GM12878 (cell line): ENCODE results near the gene ZFPM1. TPM values are rescaled to one million over a fixed set of nuclear protein-coding genes. Genes with fewer than 3 reads are reported as not detected.

Source experiments
- ATAC-seq: fragments of 200-7000 bp; cut with Tn5 transposase; 3 replicates; pipeline ENCODE4 v1.9.1; 2020; ENCODE audit warnings: mild to moderate bottlenecking, moderate library complexity
- BruUV-seq: library from RNA; stranded (reverse); fragments of 400-500 nt; replicated peaks from 2 replicates; lab custom pipeline; 2021; lab: Mats Ljungman, UMichigan
- CTCF ChIA-PET: fragments of 300-600 bp; sonication (Branson Sonifier 250); formaldehyde crosslinking; extraction: SDS; loops from one replicate; lab custom pipeline; 2021; ENCODE audit warnings: inconsistent platforms; lab: Yijun Ruan, JAX
- POLR2A ChIA-PET: fragments of 350-600 bp; formaldehyde crosslinking; extraction: SDS; loops from one replicate; lab custom pipeline; 2021; ENCODE audit warnings: inconsistent platforms; lab: Charles Lee
- RAD21 ChIA-PET: fragments of 300-600 bp; sonication (Branson Sonifier 250); formaldehyde crosslinking; loops from one replicate; lab custom pipeline; 2023; ENCODE audit warnings: antibody characterized with exemption; ENCODE audit not compliant: unreplicated experiment; lab: Charles Lee
- SMC1A ChIA-PET: fragments of 300-600 bp; sonication (Branson Sonifier 250); formaldehyde crosslinking; loops from one replicate; lab custom pipeline; 2023; ENCODE audit not compliant: unreplicated experiment, uncharacterized antibody; lab: Charles Lee
- DNase-seq: peaks from one replicate; pipeline ENCODE4 v3.0.0-alpha.2; 2011; ENCODE audit warnings: low read depth, low spot score
- FAIRE-seq: peaks from 3 replicates; lab custom pipeline; 2011; peaks lifted over from hg19 to GRCh38; lab: Jason Lieb, UNC
- H2AFZ ChIP-seq: 2 replicates; pipeline ENCODE4 v1.6.0; 2011; ENCODE audit warnings: low read depth, low read length, control low read depth; ENCODE audit not compliant: control insufficient read depth
- H3K27ac ChIP-seq: 2 replicates; pipeline ENCODE4 v1.5.1; 2011; ENCODE audit warnings: control low read depth; ENCODE audit not compliant: control insufficient read depth, insufficient read depth
- H3K27me3 ChIP-seq, 2 experiments: replicated peaks in 1 of 2; 2 replicates each; pipeline versions ENCODE4 v1.6.0 to v1.6.1; 2011; ENCODE audit warnings: low read length in 1 of 2; ENCODE audit not compliant: control insufficient read depth in 2 of 2, insufficient read depth in 2 of 2
- H3K36me3 ChIP-seq, 2 experiments: 2 replicates each; pipeline ENCODE4 v1.5.1; 2011; ENCODE audit warnings: low read length in 1 of 2; ENCODE audit not compliant: control insufficient read depth in 2 of 2, insufficient read depth in 2 of 2
- H3K4me1 ChIP-seq: 2 replicates; pipeline ENCODE4 v1.6.1; 2011; ENCODE audit warnings: mild to moderate bottlenecking, low read length, moderate library complexity, mixed read lengths; ENCODE audit not compliant: control insufficient read depth, insufficient read depth
- H3K4me2 ChIP-seq: 2 replicates; pipeline ENCODE4 v1.6.0; 2011; ENCODE audit warnings: control low read depth; ENCODE audit not compliant: control insufficient read depth, insufficient read depth
- H3K4me3 ChIP-seq: fragments of 200-600 bp; sonication (generic); 2 replicates; pipeline ENCODE4 v1.5.1; 2016
- H3K79me2 ChIP-seq: 2 replicates; pipeline ENCODE4 v1.6.0; 2011; ENCODE audit warnings: low read length; ENCODE audit not compliant: control insufficient read depth, insufficient read depth
- H3K9ac ChIP-seq: 2 replicates; pipeline ENCODE4 v1.8.0; 2011; ENCODE audit warnings: low read length, control low read depth, mixed read lengths; ENCODE audit not compliant: control insufficient read depth, insufficient read depth
- H3K9me3 ChIP-seq: replicated peaks from 3 replicates; pipeline ENCODE4 v1.5.1; 2011; ENCODE audit warnings: mild to moderate bottlenecking, low read length; ENCODE audit not compliant: control insufficient read depth, insufficient read depth
- H4K20me1 ChIP-seq: 2 replicates; pipeline ENCODE4 v1.6.0; 2011; ENCODE audit not compliant: control insufficient read depth, insufficient read depth
- BACH1 ChIP-seq: fragments of 450-650 bp; IDR thresholded peaks from 2 replicates; pipeline ENCODE4 v1.6.1; 2017; ENCODE audit warnings: mild to moderate bottlenecking, borderline replicate concordance
- BCLAF1 ChIP-seq: fragments of 450-650 bp; IDR thresholded peaks from 2 replicates; pipeline ENCODE4 v1.6.1; 2017; ENCODE audit warnings: antibody characterized with exemption, mild to moderate bottlenecking, moderate library complexity
- CTCF ChIP-seq, 3 experiments: IDR thresholded peaks in 2 of 3; conservative IDR thresholded peaks in 1 of 3; 2 replicates each; pipeline ENCODE4 v1.5.1; 2011; ENCODE audit warnings: low read depth in 3 of 3, low read length in 3 of 3, mild to moderate bottlenecking in 3 of 3, control low read depth in 2 of 3, moderate library complexity in 2 of 3, inconsistent platforms in 1 of 3, mixed read lengths in 1 of 3; ENCODE audit not compliant: control insufficient read depth in 2 of 3, insufficient read depth in 1 of 3; ENCODE audit errors: extremely low read depth in 1 of 3
- MAX ChIP-seq: IDR thresholded peaks from 2 replicates; pipeline ENCODE4 v1.6.1; 2012; ENCODE audit warnings: low read depth, low read length, improper control_type of control experiment
- PML ChIP-seq: IDR thresholded peaks from 2 replicates; pipeline ENCODE4 v1.6.1; 2012; ENCODE audit warnings: low read length, inconsistent platforms
- TCF7 ChIP-seq: IDR thresholded peaks from 2 replicates; pipeline ENCODE4 v1.6.1; 2014; ENCODE audit warnings: antibody characterized with exemption, borderline replicate concordance
- ZBTB4 ChIP-seq: fragments of 450-650 bp; formaldehyde crosslinking; IDR thresholded peaks from 2 replicates; pipeline ENCODE4 v1.4.0; 2022; ENCODE audit warnings: mild to moderate bottlenecking, moderate library complexity
- WGBS: methylation state at CpG from one replicate; pipeline ENCODE4 v1.1.6; 2016; ENCODE audit warnings: low lambda C conversion rate; ENCODE audit not compliant: insufficient replicate concordance, insufficient coverage; ENCODE audit errors: missing lambda C conversion rate; 5-methylcytosine and 5-hydroxymethylcytosine counted together
- in situ Hi-C: fragments of 300-500 bp; cut with MboI; formaldehyde crosslinking; loops from 9 replicates; pipeline ENCODE4 v1.14.3; 2018; ENCODE audit warnings: mixed read lengths
- intact Hi-C: fragments of 100-400 bp; cut with micrococcal nuclease; formaldehyde crosslinking; loops from one replicate; pipeline ENCODE4 v1.14.2; 2022; ENCODE audit not compliant: unreplicated experiment
- polyA plus RNA-seq, 11 experiments: library from polyadenylated mRNA; depleted of rRNA in 4 of 11; unstranded in 6 of 11; stranded (reverse) in 5 of 11; fragments of >200 nt; fragmentation: Nextera tagmentation in 4 of 11; fragmentation: Illumina TruSeq in 1 of 11; extraction: Ambion mirVana in 4 of 11; extraction: Trizol in 1 of 11; gene quantifications; 1 replicate in 1 of 11; 2 replicates in 10 of 11; pipeline versions ENCODE4 v1.2.1 to v1.2.3, GENCODE V29; 2011 to 2016; ENCODE audit warnings: inconsistent platforms in 2 of 11, missing spikeins in 2 of 11, low read depth in 1 of 11
- total RNA-seq, 4 experiments: library from RNA; depleted of rRNA in 3 of 4; stranded (reverse); fragments of >200 nt in 3 of 4; fragmentation: Illumina TruSeq in 1 of 4; extraction: Trizol in 1 of 4; gene quantifications; 2 replicates each; pipeline versions ENCODE4 v1.2.1 to v1.2.3, GENCODE V29; 2013 to 2021

ZFPM1 gene
- total and polyA plus RNA-seq, 10 of the 15 experiments (the other 5 are each of a cell fraction or from before 2014, with no cell fraction given) = 0.02 to 5.1 (median 0.30) TPM

- no peak for TF ChIP-seq ZBTB4
- TF ChIP-seq BACH1 = no peak
- TF ChIP-seq MAX = no peak
- no peak for TF ChIP-seq TCF7
- no peak for TF ChIP-seq PML
Observed at GRCh38 chr16:88405216-88406060, 47.6 kb upstream of the ZFPM1 start (continued).

- Histone ChIP-seq H4K20me1 (no peaks in the 10 kb centered on the region), H3K79me2 (no peaks in the 10 kb centered on the region), H3K4me3 (no peak overlapping the region), H3K27ac (no peak overlapping the region), H3K4me2 (no peak overlapping the region), H3K27me3 (no peaks in the 10 kb centered on the region), H3K9ac (no peak overlapping the region), H3K9me3 (no peaks in the 10 kb centered on the region), H2AFZ (no peak overlapping the region), H3K4me1 (no peaks in the 10 kb centered on the region), H3K36me3 (no peaks in the 10 kb centered on the region)
- in situ Hi-C loops (no loop called here), intact Hi-C loops (no loop called here)
- ATAC-seq = no peak
- no TSS peak for BruUV-seq
- no peak for FAIRE-seq
- CTCF ChIA-PET = no interaction called here
- 44% methylated on average over 39 of the region's 39 CpGs for WGBS
- POLR2A ChIA-PET = no interaction called here
- no peak for DNase-seq
- SMC1A ChIA-PET = no interaction called here
- RAD21 ChIA-PET = no interaction called here
- TF ChIP-seq CTCF (IDR thresholded peaks at IDR 0.05 in 2 of 3, conservative IDR thresholded peaks at IDR 0.05 in 1 of 3; ENCODE audit: control insufficient read depth in 2 of 3, extremely low read depth in 1 of 3, insufficient read depth in 1 of 3, low read depth in 3 of 3, low read length in 3 of 3) (0 out of 6 replicates have a peak, but pooled peaks of 1 of the 3 experiments have one; percentile 10), BCLAF1 (no peak)
Observed at GRCh38 chr16:88406096-88407041, 46.7 kb upstream of the ZFPM1 start.
